CD4-positive, alpha-beta T cell treated with Interleukin-6 for 4 hours (primary cell): ENCODE data around the gene DDX3Y.

Experiments
- DNase-seq: peaks from one replicate; pipeline ENCODE4 v3.0.0-alpha.2; 2020; ENCODE audit warnings: mixed read lengths

The DDX3Y gene

GRCh38 chrY:12904618-12905516 lies at the start of gene DDX3Y:
TSS of gene DDX3Y (plus strand) at chrY:12904868. CDS start at chrY:12904937, 69 bp downstream.
- DNase-seq: no peak

GRCh38 chrY:12855791-12856275 lies 48.8 kb upstream of the DDX3Y start:
- no peak for DNase-seq

- no peak for DNase-seq
Observed at GRCh38 chrY:12867960-12868359, 36.7 kb upstream of the DDX3Y start.

GRCh38 chrY:12896973-12897372 lies 7.7 kb upstream of the DDX3Y start:
- DNase-seq: no peak

GRCh38 chrY:12898604-12899003 lies 6.1 kb upstream of the DDX3Y start:
- no peak for DNase-seq

- no peak for DNase-seq
Observed at GRCh38 chrY:12905517-12905872, 827 bp downstream of the DDX3Y start.

GRCh38 chrY:12905895-12906294 lies 1.2 kb downstream of the DDX3Y start:
- no peak for DNase-seq

- DNase-seq: no peak
Observed at GRCh38 chrY:12913541-12913940, 8.9 kb downstream of the DDX3Y start.

GRCh38 chrY:12928043-12928442 lies 23.4 kb downstream of the DDX3Y start:
- no peak for DNase-seq

- DNase-seq: no peak
Observed at GRCh38 chrY:12941725-12942687, 37.3 kb downstream of the DDX3Y start.
